Stimulated activated naive CD4-positive, alpha-beta T cell (primary cell): ENCODE results near the gene MYO7A.

Source experiments
- DNase-seq, 6 experiments: peaks; one replicate each; lab custom pipeline; 2025; lab: John Stamatoyannopoulos, UW

MYO7A gene

DNA sequence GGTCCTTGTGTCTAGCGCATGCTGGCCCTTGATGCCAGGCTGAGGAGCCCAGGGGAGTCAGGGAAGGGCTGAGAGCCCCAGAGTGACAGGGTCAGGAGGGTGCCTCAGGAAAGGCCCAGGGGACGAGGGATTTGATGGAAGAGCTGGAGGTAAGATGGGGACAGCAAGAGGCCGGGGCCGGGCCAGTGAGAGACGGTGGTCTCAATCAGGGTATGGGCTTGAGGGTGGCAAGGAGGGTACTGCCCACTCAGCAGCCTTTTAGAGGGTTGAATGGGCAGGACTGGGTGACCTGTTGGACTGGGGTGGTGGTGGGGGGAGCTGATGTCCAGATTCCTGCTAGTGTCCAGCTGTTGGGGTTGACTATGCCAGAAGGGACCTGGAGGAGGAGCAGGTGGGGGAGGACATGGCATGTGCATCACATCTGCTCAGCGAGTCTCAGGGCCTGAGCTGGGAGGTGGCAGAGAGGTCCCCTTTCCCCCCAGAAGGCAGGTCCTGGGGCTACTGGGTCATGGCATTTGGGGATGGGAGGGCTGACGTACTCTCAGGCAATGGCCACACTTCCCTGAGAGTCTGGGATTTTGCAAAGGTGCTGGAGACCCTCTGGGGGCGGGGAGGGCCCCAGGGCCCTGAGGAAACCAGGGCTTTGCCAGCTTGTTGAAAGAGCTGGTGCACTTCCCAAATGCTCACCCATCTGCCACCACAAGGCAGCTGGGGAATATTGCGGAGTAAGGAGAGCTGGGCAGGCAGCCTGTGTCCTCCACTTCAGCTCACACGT, 18.4 kb downstream of the MYO7A start:
- DNase-seq: no peak

DNA sequence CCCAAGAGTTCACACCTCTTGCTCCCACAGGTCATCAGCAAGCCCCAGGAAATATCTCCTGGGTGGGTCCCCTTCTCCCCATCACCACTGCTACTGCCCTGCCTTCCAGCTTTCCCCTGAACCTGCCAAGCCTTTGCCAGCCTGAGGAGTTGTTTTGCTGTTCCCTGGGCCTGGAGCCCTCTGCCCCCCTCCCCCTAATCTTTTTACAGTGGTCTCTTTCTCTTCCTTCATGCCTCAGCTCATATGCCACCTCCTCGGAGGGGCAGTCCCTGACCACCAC, 18.9 kb downstream of the MYO7A start:
- DNase-seq: no peak

DNA sequence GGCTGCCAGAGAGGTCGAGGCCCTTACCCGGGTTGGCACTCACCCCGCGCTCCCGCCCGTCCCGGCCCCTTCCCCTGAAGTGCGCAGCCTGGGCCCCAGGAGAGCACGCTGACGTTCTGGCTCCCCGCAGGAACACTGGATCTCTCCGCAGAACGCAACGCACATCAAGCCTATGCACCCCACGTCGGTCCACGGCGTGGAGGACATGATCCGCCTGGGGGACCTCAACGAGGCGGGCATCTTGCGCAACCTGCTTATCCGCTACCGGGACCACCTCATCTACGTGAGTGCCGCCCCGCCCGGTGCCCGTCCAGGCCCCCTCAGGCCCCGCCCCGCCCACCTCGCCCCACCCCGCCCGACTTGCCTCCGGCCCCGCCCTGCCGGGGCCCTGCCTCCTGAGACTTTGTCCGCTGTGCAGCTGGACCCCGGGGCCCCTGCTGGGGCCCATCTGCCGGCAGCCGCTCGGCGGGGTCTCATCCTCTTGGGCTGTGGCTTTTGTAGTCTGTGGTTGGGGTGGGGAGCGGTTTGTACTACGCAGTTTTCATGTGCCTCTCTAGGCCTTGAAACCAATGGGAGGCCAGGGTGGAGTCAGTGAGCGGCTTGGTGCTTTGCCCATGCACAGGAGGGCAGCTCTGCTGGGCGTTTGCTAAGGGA, 19.7 kb downstream of the MYO7A start:
- DNase-seq: peak in 4 of 6 experiments; percentile 8 to 23 (median 9)

DNA sequence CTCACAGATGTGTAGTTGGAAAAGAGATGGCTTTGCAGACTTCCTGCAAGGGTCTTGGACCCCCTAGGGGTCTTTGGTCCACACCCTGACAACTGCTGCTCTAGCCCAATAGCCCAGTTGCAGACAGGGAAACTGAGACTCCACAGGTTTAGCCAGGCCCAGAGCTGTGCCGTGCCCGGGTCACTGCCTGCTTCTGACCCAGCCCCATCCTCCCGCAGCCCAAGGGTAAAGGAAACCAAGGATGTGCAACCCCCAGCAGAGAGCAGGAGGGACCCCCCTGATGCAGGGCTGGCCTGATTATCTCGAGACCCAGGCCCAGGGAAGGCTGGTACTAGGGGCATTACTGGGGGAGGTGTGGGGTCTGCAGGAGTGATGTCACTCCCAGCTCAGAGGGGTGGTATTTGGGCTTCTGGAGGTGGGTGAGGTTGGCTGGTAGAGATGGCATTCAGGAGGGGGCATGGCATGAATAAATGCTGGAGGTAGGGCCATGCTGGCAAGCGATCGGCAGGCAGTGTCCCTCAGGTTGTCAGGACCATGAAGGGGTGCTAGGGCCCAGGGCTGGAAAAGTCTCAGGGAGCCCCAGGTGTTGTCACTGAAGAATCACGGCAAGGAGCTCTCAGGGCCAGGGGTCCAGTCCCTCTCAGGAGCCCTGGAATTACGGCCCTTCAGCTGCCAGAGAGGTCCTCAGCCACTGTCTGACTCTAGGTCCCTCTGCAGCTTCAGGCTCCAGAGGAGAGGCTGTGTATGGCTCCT, 21.1 kb downstream of the MYO7A start:
- DNase-seq: no peak

DNA sequence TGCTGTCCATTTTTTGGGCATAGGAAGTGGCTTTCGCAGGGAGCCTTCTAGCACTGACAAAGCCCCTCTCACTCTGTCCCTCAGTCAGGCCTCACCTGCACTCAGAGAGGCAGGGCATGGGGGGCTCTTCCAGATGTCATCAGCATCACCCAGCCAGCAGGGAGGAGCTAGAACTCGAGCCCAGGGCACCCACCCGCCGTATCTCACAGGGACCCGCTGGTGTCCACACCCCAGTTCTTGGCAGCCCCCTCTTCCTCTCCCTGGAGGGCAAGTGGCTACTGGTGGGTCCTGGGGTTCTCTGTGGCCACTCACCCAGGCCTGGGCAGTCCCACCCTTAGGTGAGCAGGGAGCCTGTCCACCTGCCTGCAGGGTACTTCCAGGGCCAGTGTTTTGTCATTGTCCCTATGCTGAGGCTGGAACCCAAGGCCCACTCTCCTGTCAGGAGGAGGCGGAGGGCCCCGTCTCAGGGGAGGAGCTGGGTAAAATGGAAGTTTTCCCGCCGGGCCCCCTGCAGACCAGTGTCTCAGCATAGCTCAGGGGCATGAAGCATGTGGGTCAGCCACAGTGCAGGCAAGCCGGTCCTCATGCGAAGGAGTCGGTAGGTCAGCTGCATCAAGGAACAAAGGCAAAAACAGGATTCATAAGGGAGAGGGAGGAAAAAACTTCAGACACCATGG, 21.8 kb downstream of the MYO7A start:
- DNase-seq: no peak

DNA sequence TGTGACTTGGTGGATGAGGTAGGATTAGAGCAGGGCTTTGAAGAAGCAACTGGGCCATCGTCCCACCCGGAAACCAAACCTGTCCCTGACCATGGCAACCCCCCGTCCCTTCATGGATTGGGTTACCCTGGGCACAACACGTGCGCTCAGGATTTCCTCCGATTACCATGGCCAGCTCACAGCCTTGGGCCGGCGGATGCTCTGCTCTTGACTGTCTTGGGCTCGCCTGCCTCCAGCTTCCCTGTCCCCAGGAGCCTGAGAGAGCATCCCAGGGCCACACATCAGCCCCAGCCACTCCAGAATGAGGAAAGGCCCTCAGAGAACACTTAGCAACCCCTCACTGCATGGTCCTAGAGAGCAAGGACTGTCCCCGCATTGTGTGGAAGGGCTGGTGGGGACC, 22.8 kb downstream of the MYO7A start:
- no peak for DNase-seq

DNA sequence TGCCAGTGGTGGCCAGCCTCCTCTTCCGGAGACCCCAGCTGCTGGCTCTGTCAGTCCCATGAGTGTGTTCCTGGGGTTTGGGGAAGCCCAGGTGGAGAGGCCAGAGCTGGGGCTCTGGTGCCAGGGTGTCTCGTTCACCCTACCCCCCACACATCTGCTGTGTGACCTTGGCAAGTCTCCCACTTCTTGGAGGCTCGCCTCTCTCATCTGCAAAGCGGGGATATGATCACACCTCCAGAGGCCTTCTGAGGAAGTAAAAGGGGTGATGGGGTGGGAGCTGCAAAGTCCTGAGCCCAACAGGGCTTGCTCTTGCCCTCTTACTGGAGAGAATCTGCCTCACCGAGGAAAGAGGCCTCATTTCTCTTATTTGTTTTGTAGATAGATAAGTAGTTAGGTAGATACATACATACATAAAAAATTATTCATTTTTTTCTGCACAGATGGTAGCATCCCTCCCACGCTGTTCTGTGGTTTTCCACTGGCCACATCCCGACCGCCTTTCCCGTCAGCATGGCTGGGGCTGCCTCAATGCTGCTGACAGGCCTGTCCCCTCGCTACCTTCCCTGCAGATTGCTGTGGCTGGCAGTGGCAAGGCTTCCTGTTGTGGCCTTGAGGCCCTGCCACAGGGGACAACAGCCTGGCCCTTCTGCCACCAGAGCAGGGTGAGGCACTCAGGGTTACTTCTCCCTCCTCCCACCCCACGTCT, 23.9 kb downstream of the MYO7A start:
- peak in 1 of 6 experiments; percentile 28 for DNase-seq

DNA sequence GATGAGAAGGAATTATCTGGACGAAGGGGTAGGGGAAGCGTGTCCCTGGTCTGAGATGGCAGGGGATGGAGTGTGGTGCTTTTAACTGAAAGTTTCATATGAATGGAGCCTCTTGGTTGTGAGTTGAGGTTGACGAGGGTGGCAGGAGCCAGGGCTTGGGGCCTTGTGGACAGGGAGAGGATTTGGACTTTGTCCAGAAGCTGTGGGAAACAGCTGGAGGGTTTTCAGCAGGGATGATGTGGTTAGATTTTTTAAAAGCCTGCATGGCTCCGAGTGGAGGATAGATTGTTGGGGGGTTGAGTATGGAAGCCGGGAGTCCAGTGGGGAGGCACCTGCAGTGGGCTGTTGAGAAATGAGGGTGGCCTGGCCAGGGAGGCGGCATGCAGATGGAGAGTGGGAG, 24.8 kb downstream of the MYO7A start:
- DNase-seq: no peak

DNA sequence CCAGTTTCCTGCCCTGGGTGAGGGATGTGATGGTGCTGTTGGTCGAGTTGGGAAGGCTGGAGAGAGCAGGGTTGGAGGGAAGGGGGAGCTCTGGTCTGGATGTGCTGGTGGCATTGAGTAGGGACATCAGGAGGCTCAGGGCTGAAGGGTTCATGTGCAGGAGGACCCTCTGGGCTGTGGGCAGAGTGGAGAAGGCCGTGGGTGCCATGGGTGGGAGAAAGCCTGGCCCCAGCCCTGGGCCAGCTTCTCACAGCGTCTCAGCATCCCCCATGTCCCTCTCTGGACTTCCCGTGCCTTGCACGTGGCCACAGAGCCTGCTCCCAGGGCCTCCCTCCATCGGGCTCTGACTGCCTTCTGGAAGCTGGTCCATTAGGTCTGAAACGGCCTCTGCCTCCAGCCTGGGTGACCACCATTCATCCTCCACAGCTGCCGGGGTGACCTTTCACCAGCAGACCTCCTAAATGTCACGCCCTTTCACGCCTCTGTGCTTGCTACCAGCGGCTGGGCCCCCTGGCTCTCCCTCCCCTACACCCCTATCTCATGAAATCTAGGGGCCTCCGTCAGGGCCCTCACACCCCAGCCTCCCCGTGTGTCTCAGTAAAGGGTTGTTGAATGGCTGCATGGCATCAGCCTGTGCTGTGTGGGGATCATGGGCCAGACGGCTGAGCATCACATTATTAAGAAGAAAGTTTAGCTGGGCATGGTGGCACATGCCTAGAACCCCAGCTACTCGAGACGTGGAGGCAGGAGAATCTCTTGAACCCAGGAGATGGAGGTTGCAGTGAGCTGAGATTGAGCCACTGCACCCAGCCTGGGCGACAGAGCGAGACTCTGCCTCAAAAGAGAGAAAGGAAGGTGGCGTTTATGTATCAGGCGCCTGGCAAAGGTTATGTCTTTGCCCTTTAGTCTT, 25.5 kb downstream of the MYO7A start:
- no peak for DNase-seq

DNA sequence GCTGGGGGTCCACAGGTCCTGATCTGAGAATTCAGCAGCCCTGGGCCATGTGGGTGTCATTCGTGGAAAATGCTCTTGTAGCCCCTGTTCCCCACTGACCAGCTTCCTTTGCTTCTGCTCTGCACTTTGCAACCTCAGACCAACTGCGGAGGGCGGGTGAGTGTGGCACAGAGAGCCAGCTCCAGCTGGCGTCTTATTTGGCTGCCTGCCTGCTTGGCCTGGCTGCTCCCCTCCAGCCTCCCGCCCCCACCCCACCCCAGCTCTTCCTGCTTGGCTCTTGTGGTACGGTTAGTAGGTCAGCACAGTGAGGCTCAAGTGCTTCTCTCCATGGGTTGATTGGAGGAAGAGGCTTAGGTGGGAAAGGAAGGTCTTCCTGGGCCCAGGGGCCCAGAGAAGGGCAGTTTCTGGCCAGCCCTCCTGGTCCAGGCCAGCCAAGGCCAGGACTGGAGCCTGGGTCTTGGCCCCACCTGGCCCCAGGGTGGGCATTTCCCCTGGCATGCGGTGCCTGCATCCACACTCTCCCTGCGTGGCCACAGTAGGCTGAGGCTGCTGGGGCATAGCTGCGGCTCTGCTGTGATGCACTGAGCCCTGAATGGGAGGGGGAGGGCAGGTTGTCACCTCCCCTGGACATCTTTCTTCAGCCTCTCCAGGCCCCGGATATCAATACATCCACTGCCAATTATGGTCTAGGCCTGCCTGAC, 26.5 kb downstream of the MYO7A start:
- DNase-seq: no peak

DNA sequence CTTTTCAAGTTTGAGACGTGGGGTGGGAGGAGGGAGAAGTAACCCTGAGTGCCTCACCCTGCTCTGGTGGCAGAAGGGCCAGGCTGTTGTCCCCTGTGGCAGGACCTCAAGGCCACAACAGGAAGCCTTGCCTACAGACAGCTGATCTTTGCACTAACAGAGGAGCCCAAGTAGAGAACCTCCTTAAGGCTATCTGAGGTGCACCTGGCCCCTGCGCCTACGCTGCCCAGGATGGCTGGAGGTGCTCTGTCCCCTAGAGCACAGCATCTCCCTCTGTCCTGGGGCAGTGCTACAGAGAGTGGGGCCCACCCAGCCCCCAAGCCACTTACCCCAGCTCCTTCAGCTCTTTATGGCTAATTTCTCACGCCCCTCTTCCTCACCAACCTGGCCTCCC, 27.0 kb downstream of the MYO7A start:
- DNase-seq: no peak

DNA sequence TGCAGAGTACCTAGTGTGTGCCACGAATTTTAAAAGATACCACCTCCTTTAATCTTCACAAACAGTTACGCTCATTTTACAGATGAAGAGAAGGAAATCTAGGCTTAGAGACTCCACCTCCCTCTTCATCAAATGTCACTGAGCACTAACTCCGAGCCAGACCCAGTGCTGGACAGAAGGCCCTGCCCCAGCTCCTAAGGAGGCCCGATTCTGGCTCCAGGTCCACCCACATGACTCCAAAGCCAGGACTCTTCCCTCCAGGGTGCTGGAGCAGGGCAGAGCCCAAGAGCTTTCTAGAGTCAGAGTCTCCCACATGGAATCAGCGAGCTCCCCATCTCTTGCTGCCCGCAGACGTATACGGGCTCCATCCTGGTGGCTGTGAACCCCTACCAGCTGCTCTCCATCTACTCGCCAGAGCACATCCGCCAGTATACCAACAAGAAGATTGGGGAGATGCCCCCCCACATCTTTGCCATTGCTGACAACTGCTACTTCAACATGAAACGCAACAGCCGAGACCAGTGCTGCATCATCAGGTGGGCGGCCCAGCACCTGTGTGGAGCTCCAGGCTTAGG, 27.6 kb downstream of the MYO7A start:
- DNase-seq: no peak

DNA sequence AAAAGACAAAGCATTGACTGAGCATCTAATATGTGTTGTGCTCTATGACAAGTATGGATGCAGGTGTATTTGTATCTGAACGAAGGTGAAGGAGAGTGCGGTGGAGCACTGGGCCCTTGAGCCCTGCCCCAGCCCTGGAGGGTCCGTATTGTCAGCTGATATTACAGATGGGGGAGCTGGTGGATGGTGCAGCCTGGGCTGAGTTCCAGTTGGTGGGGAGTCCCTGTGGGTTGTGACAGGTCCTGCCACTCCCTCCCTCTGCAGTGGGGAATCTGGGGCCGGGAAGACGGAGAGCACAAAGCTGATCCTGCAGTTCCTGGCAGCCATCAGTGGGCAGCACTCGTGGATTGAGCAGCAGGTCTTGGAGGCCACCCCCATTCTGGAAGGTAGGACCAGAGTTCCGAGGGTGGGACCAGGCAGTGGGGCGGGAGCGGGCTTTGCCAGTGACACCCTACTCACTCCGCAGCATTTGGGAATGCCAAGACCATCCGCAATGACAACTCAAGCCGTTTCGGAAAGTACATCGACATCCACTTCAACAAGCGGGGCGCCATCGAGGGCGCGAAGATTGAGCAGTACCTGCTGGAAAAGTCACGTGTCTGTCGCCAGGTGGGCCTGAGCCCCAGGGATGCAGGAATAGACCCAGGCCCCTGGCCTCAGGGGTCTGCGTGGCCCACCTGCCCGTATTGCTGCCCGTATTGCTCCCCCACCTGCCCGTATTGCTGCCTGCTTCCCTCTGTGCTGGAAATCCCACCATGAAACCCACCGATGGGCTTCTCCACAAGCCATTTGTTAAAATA, 28.6 kb downstream of the MYO7A start:
- DNase-seq: no peak

DNA sequence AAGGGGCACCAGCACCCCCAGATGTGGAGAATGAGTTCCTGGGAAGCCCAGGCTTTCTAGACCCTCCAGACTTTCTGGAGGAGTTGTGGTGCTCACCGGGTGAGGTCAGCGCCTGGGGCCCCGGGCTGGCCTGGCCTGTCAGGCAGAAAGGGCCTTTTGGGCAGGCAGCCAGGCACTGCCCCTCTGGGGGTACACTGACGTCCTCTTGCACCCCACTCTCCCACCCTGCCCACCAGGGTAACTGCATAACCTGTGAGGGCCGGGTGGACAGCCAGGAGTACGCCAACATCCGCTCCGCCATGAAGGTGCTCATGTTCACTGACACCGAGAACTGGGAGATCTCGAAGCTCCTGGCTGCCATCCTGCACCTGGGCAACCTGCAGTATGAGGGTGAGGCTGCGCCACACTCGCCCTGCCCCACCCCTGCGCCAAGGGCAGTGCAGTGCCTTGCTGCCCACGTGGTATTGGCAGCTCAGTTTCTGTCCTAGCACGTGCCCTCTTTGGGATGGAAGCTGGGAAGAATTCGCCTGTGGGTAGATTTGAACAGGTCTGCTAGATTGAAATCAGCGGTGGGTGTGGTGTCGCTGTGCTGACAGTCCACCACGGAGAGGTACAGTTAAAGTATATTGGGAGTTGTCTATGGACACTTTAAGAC, 30.1 kb downstream of the MYO7A start:
- no peak for DNase-seq

DNA sequence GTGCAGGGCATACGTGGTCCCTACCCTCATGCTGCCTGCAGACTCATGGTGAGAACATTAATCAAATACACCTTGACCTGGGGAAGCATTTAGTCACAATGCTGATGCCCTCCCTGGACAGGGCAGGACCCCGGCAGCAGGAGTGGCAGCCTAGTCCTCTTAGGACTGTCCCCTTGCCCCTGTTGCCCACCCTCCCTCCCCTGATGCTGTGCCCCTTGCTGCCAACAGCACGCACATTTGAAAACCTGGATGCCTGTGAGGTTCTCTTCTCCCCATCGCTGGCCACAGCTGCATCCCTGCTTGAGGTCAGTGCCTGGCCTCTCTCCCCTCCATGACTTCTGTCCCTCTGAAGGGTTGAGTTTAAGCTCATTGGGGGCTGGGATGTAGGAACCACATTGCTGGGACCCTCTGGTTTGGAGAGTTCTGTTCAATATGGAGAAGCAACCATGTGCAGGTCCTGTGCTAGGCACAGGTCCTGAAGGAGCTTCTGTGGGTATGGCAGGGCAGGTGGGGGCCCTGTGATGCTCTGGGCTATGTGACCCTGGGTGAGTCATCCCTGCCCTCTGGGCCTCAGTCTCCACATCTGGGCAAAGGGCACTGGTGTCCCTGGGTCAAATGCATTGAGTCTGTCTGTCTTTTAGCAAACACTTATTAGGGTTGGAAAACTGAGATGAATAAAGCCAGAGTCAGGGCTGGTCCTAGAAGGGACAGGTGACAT, 31.3 kb downstream of the MYO7A start:
- no peak for DNase-seq

DNA sequence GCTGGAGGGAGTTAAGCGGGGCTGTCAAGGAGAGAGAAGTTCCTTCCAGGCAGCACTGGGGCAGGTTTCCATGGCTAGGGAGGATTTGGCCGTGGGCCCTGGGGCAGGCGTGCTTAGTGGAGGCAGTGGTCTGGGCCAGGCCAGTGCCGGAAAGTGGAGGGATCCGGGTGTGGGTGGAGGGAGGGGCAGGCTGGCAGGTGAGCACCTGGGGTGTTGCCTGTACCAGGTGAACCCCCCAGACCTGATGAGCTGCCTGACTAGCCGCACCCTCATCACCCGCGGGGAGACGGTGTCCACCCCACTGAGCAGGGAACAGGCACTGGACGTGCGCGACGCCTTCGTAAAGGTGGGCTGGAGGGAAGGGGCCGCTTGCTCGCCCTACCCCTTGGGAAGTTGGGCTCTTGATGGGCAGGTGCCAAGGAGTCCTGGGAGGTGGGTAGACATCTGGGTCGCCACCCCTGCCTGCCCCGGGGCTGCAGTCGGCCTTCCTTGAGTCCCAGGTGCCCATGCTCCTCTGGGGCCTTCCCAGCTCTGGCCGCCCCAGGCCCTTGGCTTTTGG, 32.0 kb downstream of the MYO7A start:
- DNase-seq: no peak

DNA sequence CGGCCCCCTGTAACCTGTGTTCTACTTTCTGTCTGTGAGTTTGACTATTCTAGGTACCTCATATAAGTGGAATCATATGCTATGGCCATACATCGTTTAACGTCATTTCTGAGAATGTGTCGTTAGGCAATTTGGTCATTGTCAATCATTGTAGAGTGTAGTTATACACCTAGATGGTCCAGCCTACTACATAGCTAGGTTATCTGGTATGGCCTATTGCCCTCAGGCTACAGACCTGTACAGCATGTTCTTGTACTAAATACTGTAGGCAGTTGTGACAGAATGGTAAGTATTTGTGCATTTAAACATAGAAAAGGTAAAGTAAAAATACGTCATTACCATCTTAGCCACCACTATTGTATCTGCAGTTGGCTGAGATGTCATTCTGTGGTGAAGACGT, 35.2 kb downstream of the MYO7A start:
- no peak for DNase-seq

DNA sequence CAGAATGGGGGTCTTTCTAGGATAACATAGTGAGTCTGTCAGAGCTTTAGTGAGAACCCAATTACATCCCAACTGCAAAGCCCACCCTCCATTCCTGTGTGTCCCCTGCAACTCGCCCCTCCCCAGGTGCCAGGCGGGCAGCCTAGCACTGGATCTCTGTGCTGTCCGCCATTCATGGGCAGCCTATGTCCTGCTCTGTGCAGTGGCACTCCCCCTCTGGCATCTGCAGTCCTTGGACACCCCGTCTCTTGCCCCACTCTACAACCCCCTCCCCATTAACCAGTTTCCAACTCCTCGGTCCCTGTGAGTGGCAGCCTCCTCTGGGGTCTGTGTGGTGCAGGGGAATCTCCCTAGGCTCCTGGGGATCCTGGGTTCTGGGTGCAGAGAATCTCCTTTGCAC, 37.0 kb downstream of the MYO7A start:
- no peak for DNase-seq
